HG03354 (cell line): ENCODE data around the gene CTSZ.
"Not testable (repeated sequence)": the region's sequence is repeated elsewhere in the genome, so short reads cannot be mapped to it uniquely, and the experiment has no call there.

Experiments used
- ATAC-seq: cut with Tn5 transposase; IDR thresholded peaks from one replicate; pipeline ENCODE4 v1.9.1; 2021; ENCODE audit warnings: mild to moderate bottlenecking; ENCODE audit not compliant: unreplicated experiment, poor library complexity, severe bottlenecking

The CTSZ gene

GRCh38 chr20:59015812-59016711 is 9.0 kb upstream of the CTSZ start:
- no peak for ATAC-seq

GRCh38 chr20:59015411-59015810 is 8.4 kb upstream of the CTSZ start:
- no peak for ATAC-seq

- no peak for ATAC-seq
Measured at GRCh38 chr20:59014680-59015389, 7.8 kb upstream of the CTSZ start.

GRCh38 chr20:59013959-59014608 is 7.0 kb upstream of the CTSZ start:
- ATAC-seq, result no peak

- ATAC-seq, result no peak
Measured at GRCh38 chr20:59013031-59013951, 6.2 kb upstream of the CTSZ start.

GRCh38 chr20:59011874-59012157 is 4.8 kb upstream of the CTSZ start:
- not testable (repeated sequence) for ATAC-seq

GRCh38 chr20:59010995-59011873 is 4.2 kb upstream of the CTSZ start:
- ATAC-seq, result no peak

GRCh38 chr20:59010321-59010994 is 3.4 kb upstream of the CTSZ start:
- ATAC-seq, result no peak

- ATAC-seq, result no peak
Measured at GRCh38 chr20:59008715-59009336, 1.8 kb upstream of the CTSZ start.

- peak; percentile 43 for ATAC-seq
Measured at GRCh38 chr20:59007665-59008511, 834 bp upstream of the CTSZ start.

- ATAC-seq, result no peak
Measured at GRCh38 chr20:59006167-59006863, 739 bp downstream of the CTSZ start.

- ATAC-seq, result no peak
Measured at GRCh38 chr20:59005523-59006166, 1.4 kb downstream of the CTSZ start.

- ATAC-seq, result peak; percentile 67
Measured at GRCh38 chr20:59004763-59005522, 2.1 kb downstream of the CTSZ start.

GRCh38 chr20:59004493-59004762 is 2.6 kb downstream of the CTSZ start:
- no peak for ATAC-seq

GRCh38 chr20:59003836-59004492 is 3.1 kb downstream of the CTSZ start:
- no peak for ATAC-seq
